HG02970 (cell line): Measurements from ENCODE around the gene NRP2.

Experiments
- ATAC-seq: cut with Tn5 transposase; IDR thresholded peaks from one replicate; pipeline ENCODE4 v1.9.1; 2021; ENCODE audit warnings: mild to moderate bottlenecking, moderate library complexity, moderate number of reproducible peaks; ENCODE audit not compliant: unreplicated experiment, low FRiP score

Gene NRP2, protein sequence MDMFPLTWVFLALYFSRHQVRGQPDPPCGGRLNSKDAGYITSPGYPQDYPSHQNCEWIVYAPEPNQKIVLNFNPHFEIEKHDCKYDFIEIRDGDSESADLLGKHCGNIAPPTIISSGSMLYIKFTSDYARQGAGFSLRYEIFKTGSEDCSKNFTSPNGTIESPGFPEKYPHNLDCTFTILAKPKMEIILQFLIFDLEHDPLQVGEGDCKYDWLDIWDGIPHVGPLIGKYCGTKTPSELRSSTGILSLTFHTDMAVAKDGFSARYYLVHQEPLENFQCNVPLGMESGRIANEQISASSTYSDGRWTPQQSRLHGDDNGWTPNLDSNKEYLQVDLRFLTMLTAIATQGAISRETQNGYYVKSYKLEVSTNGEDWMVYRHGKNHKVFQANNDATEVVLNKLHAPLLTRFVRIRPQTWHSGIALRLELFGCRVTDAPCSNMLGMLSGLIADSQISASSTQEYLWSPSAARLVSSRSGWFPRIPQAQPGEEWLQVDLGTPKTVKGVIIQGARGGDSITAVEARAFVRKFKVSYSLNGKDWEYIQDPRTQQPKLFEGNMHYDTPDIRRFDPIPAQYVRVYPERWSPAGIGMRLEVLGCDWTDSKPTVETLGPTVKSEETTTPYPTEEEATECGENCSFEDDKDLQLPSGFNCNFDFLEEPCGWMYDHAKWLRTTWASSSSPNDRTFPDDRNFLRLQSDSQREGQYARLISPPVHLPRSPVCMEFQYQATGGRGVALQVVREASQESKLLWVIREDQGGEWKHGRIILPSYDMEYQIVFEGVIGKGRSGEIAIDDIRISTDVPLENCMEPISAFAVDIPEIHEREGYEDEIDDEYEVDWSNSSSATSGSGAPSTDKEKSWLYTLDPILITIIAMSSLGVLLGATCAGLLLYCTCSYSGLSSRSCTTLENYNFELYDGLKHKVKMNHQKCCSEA

DNA sequence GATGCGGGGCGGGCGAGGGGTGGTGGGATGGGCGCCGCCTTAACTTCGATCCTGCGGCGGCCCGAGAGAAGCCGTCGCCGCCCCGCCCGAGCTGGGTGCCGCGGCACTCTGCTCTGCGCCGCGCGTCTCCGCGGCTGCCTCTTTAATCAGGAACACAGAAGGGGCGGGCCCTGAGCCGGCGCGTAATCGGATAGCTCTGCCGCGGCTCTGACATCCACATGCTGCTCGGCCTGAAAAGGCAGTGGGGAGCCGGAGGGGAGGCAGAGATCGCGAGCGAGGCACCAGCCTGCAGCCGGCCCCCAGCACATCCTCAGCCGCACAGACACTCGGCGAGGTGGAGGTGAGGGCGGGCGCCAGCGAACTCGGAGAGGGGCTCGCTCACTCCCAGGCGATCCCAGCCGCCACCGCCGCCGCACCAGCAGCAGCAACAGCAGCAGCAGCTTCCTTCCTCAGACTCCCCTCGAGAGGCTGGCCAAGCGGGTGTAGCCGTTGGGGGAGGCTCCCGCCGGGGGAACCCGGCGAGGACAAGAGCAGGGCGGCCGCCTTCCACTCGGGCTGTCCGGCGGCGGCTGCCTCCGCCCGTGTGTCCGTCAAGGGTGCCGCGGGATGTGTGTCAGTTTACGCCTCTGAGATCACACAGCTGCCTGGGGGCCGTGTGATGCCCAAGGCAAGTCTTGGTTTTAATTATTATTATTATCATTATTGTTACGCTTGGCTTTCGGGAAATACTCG is at the start of gene NRP2:
Gene NRP2, plus strand, starts transcription at position 263 of the 732 bp plus-strand sequence. CDS start 790 bp downstream, outside the sequence.
- ATAC-seq: peak; percentile 58

DNA sequence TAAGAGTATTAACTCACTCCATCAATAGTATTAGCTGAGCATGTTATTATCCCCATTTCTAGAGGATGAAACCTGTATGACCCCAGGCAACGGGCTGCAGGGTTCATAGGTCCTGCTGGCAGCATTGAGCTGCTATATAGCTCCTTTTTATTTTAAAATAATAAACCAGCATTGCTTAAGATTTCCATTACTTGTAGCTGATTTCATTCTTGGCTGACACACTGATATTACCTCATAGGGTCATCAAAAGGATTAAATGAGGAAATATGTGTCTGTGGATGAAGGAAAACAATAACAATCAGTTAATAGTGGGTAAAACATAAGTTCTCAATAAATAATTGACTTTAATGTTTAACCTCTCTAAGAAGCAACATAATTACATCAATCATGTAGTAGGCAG is 48.3 kb upstream of the NRP2 start:
- ATAC-seq: no peak

DNA sequence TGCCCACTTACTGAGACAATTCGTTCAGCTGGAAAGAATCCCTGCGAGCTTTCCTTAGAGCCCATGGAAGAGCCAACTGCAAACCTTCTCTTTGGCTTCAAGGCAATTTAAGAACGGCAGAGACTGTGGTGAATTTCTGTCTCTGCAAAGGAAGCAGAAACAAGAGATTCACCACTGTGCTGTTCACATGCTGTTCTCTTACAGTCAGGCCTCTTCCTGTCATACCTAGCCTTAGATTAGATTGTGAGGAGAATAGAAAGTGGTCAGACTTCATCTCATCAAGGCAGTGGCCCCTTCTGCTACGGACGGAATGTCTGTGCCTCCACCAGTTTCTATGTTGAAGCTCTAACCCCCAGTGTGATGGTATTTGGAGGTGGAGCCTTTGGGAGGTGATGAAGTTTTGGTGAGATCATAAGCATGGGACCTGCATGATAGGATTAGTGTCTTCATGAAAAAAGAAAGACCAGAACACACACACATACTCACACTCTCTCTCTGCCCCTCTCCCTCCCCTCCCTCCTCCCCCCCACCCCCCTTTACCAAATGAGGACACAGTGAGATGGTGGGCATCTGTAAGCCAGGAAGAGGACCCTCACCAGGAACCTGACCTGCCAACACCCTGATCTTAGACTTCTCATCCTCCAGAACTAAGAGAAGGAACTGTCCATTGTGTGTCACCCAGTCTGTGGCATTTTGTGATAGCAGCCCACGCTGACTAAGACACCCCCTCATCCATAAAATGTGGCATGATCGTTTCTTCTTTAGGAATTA is 45.6 kb upstream of the NRP2 start:
- ATAC-seq: no peak

DNA sequence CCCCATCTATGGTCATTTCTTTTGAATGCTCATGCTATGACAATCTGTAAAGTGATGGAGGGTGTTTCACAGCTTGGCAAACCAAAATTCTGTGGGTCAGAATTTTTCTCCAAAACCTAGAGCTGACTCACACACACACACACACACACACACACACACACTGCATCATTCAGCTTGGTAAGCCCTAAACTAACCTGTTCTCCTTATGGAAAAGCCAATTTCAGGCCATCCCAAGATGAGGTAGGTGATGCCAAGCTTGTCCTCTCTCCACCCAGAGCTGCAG is 45.0 kb upstream of the NRP2 start:
- no peak for ATAC-seq

DNA sequence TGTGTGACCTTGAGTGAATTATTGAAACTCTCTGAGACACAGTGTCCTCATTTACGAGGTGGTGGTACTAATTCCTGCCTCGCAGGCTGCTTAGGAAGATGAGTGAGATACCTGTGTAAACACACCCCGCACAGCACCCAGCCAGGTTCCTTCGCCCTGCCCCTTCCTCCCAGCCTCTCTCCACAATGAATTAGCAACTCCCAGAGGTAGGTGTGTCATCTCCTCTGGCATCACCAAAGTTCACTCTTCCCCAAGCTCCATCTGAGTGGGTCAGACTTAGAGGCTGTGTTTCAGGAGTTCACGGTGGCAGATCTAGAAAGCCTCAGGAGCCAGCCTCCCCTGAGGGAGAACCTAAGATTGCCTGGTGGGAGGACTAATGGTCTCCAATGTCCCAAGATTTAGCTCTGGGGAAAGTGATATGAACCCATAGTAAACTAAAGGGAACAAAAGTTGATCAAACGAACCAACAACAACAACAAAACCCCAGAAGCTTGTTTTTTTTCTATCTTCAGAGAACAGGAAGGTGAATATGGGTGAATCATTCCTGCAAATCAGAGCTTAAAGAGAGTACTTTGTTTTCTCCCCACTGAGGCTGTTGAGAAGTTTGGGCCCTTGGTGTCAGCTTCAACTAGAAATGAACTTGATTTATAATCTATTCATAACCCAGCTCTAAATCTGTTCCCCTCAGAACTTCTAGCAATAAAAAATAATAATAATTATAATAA is 44.4 kb upstream of the NRP2 start:
- ATAC-seq: no peak

DNA sequence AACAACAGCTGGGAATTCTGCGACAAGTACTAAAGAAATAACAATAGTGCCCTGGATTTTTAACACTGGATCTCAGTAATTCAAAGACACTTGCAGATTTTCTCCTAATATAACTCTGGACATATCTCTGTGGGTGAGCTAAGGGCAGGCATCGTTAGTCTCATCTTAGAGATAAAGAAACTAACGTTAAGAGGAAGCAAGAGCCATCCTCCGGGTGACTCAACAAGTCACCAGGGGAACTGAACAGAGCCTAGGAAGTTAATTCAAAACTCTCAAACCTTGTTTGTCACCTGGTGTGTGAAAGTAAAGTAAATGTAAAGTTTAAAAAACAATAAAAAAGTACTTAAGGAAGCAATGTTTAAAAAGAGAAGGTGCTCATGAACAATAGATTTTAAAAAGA is 41.6 kb upstream of the NRP2 start:
- ATAC-seq: no peak

DNA sequence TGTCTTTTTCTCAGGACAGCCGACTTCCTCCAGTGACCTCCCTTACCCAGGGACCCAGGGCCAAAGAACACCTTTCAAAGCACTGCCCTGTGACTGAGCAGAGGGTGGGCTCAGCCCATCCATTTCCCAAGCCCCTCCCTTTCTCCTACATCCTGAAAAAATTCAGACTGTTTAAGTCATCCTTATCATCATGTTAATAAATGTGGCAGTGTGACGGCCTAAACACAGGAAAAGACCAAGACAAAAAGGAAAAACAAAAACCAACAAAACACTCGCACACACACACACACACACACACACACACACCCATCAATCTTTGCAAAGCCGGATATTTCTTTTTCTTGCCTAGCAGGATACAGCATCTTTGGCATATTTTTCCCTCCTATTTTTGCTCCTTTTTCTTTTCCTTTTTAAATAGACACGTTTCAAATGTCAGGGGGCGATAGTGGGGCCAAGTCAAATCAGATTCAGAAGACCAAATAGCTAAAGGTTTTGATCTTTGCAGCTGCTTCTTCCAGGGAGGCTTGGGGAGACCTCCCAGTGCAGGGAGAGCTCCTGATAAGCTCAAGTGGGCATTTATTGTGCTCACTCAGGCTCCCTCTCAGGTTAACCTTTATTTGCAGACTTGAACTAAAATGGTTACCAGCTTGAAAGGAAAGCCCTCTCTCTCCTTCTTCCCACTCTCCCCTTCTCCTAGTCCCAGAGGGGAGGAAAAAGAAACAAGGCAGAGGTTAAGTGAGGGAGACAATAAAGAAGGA is 39.5 kb upstream of the NRP2 start:
- ATAC-seq: no peak

DNA sequence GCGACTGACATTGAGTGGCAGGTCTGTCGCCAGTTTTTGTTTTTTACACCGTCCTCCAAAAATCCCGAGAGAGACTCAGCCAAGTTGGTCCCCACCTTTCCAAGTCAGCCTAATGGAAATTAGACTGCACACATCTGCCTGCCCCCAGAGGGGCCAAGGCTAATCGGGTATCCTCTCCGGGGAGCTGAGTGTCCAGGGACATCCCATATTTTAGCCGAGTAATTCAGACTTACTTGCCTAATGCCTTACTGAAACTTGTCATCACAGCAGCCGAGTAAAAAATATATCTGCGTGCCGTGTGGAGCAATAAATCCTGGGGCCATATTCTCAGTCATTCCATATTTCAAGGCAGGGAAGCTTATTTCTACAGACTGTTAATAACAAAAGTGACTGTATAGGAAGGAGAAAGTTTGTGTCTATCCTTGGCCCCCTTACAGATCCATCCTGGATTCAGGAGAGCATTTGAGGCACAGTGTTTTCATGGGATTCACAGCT is 38.9 kb upstream of the NRP2 start:
- no peak for ATAC-seq

DNA sequence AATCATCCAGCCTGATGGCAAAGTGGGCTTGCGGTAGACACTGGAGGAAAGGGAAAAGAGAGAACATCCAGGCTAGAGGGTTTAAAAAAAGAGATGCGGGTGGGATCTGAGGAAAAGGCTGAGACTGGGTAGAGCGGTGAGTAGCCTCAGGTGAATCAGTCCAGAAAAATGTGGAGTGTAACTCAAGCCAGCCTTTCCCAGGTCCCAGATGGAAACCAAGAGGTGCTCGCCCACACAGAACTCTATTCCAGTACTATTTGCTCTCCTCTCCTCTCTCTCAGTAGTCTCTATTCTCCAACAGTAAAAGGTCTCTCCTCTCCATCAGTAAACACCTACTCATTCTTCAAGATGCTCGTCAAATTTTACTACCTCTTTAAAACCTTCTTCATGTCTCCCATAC is 38.3 kb upstream of the NRP2 start:
- no peak for ATAC-seq

DNA sequence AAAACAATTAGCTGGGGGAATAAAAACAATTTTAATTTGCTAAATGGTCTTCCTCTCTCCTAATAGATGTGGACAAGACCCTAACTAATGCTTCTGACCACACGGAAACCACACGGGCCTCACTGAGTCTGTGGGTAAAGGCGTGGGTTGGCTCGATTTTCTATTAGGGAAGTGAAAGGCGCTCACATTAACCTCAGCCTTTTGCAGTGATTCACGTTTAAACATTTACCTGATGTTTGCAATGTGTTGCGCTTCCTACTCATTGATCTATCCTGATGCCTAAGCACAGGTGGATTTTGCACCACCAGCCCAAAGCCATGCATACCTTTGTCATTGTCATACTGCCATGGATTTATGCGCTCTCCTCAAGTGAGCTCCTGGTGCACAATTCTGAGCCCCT is 35.6 kb upstream of the NRP2 start:
- peak; percentile 97 for ATAC-seq

DNA sequence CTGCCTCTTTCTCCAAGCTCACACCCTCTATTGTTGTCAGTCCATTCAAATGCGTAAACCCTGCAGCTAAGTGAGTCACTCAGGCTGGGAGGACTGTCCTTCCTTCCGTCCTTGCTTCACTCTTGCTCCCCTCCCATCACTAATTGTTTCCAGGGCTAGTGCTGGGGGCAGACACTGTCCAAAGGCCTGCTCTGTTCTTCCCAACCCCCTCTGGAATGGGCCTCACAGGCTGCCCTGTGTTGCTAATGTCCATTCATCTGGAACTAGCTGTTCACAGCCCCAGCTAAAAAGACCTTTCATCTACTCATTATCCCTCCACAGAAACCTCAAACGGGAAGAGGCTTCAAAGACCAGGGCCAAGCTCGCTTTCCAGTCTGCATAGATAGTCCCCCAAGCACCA is 31.9 kb upstream of the NRP2 start:
- no peak for ATAC-seq

DNA sequence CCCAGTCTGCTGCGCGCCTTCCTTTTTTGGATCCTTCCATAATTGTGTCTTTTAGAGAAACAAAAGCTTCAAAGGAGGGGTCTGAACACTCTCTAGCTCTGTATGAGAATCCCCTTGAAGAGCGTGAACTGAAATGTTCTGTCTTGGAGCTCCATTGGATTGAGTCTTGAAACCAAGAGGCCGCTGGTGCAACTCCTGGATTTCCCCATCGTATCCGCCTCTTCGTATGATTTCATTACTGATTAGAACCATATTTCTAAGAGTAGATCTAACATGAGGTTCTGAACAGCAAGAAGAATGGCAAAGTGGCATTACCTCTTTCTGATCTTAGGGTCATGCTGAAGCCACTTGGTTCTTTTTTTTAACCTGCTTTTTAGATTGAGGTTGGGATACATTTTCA is 31.4 kb upstream of the NRP2 start:
- ATAC-seq: no peak

DNA sequence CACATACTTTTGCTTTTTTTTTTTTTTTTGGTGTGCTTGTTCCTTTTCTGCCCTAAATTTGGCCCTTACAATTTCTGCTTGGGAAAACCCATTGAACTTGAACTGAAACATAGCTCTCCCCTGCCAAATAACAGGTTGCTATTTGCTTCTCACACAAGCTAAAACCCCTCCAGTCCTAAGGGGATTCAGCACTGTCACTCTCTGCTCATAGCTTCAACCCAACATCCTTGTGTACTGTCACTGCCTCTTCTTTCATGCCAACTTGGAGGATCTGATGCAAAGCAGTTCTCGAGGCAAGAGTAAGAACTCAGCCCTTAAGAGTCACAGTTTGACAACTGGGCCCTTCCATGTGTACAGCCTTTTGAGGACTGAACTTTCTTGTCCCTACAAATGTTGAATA is 30.6 kb upstream of the NRP2 start:
- no peak for ATAC-seq

DNA sequence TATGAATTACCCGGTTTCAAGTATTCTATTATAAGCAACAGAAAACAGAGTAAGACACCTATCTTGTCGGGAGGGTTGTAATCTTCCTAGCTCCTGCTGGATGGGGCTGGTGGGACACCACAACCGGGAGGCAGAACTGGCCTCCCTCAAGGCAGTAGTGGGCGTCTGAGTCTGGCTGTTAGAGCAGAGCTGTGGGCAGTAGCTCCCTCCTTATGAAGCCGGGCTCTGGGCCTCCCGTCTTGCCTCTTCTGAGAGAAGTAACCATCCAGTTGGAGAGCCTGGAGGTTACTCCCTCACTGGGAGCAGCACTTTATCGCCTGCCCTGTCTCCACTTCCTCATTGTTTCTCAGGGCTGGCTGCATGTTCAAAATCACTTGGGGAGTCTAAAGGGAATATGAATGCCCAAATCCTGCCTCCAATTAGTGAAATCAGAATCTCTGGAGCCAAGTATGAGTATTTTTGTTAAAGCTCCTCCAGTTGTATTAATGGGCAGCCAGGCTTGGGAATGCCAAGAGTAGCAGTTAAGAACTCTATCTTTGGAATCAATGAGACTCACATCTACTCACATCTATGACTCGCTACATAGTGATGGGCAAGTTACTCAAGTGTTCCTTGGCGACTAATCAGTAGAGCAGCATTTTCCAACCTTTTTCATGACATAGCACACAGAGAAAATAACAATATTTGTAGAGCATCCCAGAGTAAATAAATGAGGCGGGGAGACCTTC is 27.3 kb upstream of the NRP2 start:
- no peak for ATAC-seq

DNA sequence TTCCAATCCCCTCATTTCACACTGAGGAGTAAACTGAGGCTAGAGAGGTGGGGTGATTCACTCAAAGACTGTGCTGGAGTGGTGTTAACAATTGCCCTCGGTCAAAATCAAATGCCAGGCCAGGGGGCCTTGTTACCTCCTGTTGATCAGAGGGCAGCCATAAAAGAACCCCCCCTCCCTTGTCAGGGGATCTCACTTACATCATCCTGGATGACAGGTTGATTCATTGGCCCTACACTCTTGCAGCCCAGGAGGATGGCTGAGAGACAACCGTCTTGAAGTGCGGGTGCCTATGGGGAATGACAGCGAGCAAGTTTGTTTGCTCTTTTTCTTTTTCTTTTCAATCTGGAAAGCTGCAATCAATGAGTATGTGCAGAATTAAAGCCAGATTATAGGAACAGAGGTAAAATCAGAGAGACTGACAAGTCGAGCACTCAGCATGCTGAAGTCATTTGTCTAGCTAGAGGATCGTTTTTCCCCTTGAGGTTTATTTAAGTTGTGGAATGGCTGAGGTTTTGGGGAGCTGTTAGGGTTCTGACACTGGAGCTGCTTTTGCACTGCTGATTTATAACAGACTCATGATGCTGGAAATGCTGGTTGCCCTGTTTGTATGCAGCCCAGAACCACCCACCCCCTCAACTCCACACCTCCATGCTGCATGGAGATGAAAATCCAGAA is 26.4 kb upstream of the NRP2 start:
- no peak for ATAC-seq

DNA sequence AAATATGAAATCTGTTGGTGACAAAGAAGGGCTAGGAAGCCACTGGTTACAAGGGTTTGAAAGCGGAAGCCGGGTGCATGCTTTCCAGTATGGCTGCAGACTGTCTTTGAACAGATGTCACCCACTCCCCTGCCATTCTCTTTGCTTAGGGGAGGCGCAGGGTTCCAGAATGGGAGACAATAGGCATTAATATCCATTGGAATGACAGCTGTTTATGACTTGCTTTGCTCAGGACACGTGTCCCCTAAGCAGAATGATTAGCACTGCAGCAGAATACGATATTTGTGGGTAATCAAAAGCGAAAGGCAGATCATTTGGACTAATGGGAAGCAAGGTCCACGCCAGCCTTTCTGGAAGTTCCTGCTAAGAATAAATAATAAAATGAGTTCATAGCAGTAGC is 25.8 kb upstream of the NRP2 start:
- no peak for ATAC-seq

DNA sequence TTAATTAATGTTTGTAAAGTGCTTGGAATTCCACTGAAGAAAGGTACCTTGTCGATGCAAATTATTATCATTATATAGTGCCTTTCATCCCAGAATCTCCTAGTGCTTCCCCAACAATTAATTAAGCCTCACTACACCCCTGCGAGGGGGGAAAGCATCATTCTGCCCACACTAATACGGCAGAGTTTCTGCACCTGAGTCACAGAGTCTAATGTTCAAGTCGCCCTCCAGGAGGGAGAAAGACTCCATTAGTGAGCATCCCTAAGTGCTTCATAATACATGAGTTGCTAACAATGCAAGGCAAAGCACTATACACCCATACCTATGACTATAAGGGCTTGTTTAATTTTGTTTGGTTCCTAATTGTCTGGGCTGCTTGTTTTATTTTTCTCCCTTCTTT is 25.4 kb upstream of the NRP2 start:
- no peak for ATAC-seq

DNA sequence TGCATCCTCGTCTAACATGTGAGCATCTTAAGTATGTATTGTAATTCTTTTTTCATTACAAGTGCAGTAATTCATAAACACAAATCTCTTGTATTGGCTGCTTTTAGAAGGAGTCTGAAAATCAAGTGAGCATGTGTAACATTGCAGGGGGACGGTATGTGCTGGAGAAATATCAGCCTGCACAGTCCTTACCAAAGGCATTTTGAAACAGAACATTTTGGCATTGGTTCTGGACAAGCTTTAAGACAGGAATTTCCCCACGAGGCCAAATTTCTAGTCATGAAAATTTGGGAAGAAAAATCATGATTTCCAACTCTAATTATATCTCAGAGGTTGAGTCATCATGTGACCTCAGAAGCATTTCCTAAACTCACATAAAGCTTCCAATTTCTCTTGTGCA is 24.7 kb upstream of the NRP2 start:
- no peak for ATAC-seq
